C4-2B (cell line): ENCODE data around the gene MAP1S.

Source experiments
- H3K27ac ChIP-seq: fragments of 450-650 bp; 2 replicates; pipeline ENCODE4 v1.5.1; 2017
- ZFX ChIP-seq: fragments of 450-650 bp; IDR thresholded peaks from 2 replicates; pipeline ENCODE4 v1.6.1; 2017
- TF ChIP-seq, protein P1 (sequence below): fragments of 450-650 bp; conservative IDR thresholded peaks from 2 replicates; pipeline ENCODE4 v1.5.1; 2017; ENCODE audit warnings: mild to moderate bottlenecking

MAP1S gene

GRCh38 chr19:17726964-17727773 is 7.9 kb downstream of the MAP1S start:
- H3K27ac ChIP-seq: no peak overlapping the region
- TF ChIP-seq ZFX: no peak
- TF ChIP-seq, protein P1, sequence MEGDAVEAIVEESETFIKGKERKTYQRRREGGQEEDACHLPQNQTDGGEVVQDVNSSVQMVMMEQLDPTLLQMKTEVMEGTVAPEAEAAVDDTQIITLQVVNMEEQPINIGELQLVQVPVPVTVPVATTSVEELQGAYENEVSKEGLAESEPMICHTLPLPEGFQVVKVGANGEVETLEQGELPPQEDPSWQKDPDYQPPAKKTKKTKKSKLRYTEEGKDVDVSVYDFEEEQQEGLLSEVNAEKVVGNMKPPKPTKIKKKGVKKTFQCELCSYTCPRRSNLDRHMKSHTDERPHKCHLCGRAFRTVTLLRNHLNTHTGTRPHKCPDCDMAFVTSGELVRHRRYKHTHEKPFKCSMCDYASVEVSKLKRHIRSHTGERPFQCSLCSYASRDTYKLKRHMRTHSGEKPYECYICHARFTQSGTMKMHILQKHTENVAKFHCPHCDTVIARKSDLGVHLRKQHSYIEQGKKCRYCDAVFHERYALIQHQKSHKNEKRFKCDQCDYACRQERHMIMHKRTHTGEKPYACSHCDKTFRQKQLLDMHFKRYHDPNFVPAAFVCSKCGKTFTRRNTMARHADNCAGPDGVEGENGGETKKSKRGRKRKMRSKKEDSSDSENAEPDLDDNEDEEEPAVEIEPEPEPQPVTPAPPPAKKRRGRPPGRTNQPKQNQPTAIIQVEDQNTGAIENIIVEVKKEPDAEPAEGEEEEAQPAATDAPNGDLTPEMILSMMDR: no peak

GRCh38 chr19:17727843-17728242 is 8.6 kb downstream of the MAP1S start:
- no peak overlapping the region for H3K27ac ChIP-seq
- TF ChIP-seq, protein P1: no peak
- no peak for TF ChIP-seq ZFX

- no peak for TF ChIP-seq ZFX
- TF ChIP-seq, protein P1: no peak
- no peak overlapping the region for H3K27ac ChIP-seq
Observed at GRCh38 chr19:17733127-17733526, 13.8 kb downstream of the MAP1S start.

DNA sequence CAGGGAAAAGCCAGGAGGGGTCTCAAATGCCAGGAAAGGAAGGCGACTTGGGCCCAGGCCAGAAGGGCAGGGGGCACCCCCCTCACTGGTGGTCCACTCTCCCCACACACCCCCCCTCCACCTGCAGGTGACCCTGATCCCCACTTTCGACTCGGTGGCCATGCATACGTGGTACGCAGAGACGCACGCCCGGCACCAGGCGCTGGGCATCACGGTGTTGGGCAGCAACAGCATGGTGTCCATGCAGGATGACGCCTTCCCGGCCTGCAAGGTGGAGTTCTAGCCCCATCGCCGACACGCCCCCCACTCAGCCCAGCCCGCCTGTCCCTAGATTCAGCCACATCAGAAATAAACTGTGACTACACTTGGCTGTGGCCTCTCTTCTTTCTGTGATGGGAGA is 14.9 kb downstream of the MAP1S start:
- no peak for TF ChIP-seq ZFX
- TF ChIP-seq, protein P1: no peak

DNA sequence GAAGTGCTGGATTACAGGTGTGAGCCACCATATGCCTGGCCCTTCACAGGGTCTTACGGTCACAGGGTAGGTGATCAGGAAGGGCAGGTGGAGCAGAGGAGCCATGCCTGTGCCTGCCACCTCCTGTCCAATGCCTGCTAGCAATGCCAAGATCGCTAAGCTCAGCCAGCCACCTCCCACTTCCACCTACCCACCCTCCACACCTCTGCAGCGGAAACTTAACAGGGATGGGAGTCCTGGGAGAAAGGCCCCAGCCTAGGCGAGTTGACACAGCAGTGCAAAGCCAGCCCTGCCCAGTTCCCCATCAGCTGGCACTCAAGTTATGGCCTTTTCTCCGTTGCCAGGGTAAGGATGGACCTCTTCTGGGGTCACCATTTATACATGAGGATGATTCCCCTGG is 16.1 kb downstream of the MAP1S start:
- TF ChIP-seq, protein P1: no peak
- no peak for TF ChIP-seq ZFX
- no peak overlapping the region for H3K27ac ChIP-seq

More for the DNA sequence above, 14.9 kb downstream of the MAP1S start:
- H3K27ac ChIP-seq: no peak overlapping the region

GRCh38 chr19:17737690-17738153 is 18.4 kb downstream of the MAP1S start:
- no peak overlapping the region for H3K27ac ChIP-seq
- no peak for TF ChIP-seq ZFX
- TF ChIP-seq, protein P1: no peak

DNA sequence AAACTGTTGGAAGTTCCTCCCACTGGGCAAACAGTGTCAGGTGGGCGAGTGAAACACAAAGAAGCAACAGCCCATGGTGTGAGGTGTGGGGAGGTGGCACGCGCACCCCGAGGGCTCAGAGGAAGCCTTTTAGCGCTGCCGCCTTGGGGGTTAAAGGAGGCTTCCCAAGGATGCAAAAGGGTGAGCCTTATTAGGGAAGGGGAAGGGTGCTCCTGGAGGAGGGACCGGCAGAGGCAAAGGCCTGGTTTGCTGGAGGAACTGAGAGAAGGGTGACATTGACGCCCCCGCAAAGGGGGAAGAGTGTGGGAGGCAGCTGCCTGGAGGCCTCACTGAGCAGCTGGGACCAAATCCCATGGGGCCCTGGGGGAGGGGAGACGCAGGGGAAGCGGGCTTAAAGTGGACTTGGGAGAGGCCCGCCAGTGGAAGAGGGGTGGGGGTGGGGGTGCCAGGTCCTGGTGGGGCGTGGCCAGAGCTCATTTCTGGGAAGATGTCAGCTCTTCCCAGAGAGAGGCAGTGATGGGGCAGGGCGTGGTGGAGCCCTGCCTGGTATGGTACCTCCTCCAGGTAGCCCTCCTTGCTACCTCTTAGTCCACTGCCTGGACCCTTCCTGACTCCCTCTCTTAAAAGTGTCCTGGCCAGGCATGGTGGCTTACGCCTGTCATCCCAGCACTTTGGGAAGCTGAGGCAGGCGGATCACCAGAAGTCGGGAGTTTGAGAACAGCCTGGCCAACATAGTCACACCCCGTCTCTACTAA is 20.0 kb downstream of the MAP1S start:
- TF ChIP-seq, protein P1: no peak
- TF ChIP-seq ZFX: no peak
- no peak overlapping the region for H3K27ac ChIP-seq
